Right hindlimb (tissue), 1 donor: Measurements from ENCODE around the gene COPS3.
"Not testable (repeated sequence)": the region's sequence is repeated elsewhere in the genome, so short reads cannot be mapped to it uniquely, and the experiment has no call there.

ENCODE experiments used
- DNase-seq: peaks from one replicate; pipeline ENCODE4 v3.0.0-alpha.2; 2018

The COPS3 gene

GRCh38 chr17:17301659-17302058 is 20.6 kb upstream of the COPS3 start:
- DNase-seq: not testable (repeated sequence)

- DNase-seq: peak; percentile 58
These were observed 19.9 kb upstream of the COPS3 start for GRCh38 chr17:17300624-17301568.

- no peak for DNase-seq
These were observed 17.1 kb upstream of the COPS3 start for GRCh38 chr17:17298108-17298507.

DNA sequence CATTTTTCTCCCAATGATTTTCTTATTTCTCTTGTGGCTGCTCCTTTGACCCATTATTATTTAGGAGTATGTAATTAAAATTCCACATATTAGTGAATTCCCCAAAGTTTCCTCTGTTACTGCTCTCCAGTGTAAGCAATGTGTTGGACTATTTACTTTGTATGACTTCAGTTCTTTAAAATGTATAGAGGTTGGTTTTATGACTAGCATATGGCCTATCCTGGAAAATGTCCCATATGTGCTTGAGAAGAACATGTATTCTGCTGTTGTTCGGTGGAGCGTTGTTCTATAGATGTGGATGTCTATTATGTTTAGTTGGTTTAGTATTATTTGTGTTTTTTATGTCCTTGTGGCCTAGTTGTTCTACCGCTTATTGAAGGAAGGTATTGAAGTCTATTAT is 16.2 kb upstream of the COPS3 start:
- no peak for DNase-seq

- no peak for DNase-seq
These were observed 14.1 kb upstream of the COPS3 start for GRCh38 chr17:17295141-17295540.

DNA sequence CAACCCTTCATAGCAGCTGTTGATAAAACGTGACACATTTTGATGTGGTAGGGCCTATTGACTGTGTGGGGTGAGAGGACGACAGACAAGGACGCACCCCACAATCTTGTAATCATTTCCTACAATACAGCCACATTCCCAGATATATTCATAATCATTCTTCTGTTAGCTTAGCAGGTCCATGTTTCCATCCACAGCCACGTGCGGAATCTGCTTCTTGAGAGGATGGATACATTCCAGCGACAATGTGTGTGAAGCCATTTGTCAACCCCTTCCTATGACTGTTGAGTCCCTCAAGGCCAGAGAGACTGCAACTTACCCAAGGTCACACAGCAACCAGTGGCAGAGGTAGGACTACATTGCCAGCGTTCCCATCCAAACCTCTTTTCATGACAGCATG is 8.7 kb upstream of the COPS3 start:
- no peak for DNase-seq

GRCh38 chr17:17289086-17289485 is 8.0 kb upstream of the COPS3 start:
- DNase-seq: no peak

DNA sequence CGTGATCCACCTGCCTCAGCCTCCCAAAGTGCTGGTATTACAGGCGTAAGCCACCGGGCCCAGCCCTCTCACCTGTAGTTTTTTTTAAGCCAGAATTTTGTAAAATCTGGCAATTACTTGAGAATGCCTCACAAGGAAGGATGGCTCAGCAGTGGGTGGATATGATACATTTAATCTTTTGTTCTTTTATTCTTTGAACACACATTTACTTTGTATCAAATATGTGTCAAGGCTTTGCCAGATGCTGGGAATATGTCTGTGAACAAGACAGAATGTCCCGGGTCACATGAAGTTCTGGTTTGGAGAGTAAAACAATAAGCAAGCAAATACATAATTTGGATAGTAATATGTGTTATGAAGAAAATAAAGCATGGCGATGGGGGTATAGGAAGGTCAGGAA is 4.9 kb upstream of the COPS3 start:
- no peak for DNase-seq

GRCh38 chr17:17279316-17279715 is 1.7 kb downstream of the COPS3 start:
- no peak for DNase-seq

DNA sequence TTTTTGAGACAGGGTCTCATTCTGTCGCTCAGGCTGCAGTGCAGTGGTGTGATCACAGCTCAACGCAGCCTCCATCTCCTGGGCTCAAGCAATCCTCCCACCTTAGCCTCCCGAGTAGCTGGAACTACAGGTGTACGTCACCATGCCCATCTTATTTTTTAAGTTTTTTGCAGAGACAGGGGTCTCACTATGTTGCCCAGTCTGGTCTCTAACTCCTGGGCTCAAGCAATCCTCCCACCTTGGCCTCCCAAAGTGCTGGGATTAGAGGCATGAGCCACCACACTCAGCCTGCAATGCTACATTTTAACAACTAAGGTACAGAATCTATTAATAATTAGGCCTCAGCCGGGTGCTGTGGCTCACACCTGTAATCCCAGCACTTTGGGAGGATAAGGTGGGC is 3.6 kb downstream of the COPS3 start:
- DNase-seq: not testable (repeated sequence)

DNA sequence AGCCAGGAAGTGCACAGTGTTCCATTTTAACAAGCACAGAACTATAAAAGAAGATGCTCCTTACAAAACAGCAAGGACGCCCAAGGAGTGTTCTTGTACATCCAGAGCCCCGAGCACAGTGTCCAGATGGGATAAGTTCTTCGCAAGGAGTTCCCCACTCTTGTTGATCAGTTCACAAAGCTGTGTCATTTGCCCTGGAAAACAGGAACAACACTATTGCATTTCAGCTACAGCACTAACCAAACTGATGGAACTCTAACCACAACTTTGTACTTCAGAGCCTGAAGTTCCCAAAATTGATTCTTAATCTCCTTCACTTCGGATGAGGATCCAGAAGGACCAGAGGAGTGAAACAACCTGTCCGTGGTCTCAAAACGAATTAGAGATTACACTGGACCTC is 5.1 kb downstream of the COPS3 start:
- no peak for DNase-seq

DNA sequence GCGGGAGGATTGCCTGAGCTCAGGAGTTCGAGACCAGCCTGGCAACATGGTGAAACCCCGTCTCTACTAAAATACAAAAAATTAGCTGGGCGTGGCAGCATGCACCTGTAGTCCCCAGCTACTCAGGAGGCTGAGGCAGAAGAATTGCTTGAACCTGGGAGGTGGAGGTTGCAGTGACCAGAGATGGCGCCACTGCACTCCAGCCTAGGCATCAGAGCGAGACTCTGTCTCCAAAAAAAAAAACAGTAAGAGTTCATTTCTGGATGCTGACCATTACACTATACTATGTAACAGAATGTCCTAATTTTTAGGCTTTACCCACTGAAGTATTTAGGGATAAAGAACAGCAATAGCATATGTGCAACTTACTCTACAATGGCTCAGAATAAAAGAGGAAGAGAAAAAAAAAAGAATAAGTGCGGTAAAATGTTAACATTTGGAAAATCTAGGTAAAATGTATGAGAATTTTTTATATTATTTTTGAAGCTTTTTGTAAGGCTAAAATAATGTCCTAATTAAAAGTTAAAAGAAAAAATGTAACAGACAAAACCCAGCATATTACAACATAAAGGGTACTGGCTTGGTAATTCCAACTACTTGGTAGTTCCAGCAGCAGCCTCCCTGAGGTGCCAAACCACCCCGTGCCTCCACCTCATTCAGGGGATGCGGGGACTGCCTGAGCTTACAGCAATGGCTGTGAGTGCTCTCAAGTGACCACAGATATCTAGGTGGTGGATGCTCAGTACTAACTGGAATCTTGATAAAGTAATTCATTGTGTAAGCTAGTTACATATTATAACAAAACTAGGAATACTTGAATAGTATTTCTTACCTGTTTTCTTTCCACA is 10.9 kb downstream of the COPS3 start:
- DNase-seq: no peak

DNA sequence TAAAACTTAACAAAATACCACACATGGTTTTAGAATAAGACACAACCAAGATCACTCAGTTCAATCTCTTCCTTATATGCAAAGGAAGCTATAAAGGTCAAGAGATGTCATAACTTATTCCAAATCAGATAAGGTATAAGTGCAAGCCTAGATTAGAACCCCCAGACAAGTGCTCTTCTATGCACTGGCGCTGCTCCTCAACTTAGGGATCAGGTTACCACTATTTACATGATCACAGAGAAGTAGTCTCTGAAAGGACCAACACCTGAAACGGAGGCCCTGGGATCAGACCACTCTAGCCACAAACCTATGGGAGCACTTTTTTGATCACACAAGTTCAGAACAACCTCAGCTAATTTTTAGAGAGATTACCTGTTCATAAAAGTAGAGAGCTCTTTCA is 16.6 kb downstream of the COPS3 start:
- DNase-seq: no peak

- DNase-seq: no peak
These were observed 22.0 kb downstream of the COPS3 start for GRCh38 chr17:17258998-17259397.

- DNase-seq: no peak
These were observed 23.0 kb downstream of the COPS3 start for GRCh38 chr17:17258011-17258410.

GRCh38 chr17:17256316-17256715 is 24.7 kb downstream of the COPS3 start:
- DNase-seq: no peak

DNA sequence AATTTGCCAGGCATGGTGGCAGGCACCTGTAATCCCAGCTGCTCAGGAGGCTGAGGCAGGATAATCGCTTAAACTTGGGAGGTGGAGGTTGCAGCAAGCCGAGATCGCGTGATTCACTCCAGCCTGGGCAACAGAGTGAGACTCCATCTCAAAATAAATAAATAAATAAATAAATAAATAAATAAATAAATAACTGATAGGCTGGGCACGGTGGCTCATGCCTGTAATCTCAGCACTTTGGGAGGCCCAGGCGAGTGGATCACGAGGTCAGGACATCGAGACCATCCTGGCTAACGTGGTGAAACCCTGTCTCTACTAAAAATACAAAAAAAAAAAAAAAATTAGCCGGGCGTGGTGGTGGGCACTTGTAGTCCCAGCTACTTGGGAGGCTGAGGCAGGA is 25.4 kb downstream of the COPS3 start:
- DNase-seq: not testable (repeated sequence)

DNA sequence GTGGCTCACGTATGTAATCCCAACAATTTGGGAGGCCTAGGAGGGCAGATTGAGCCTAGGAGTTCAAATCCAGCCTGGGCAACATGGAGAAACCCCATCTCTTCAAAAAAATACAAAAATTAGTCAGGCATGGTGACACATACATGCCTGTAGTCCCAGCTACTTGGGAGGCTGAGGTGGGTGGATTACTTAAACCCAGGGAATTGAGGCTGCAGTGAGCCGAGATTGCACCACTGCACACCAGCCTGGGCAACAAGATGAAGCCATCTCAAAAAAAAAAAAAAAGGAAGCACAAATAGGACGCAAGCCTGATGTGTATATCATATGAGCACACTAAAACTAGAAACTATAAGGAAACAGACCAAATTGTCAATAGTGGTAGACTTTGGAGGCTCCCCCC is 27.0 kb downstream of the COPS3 start:
- DNase-seq: no peak

DNA sequence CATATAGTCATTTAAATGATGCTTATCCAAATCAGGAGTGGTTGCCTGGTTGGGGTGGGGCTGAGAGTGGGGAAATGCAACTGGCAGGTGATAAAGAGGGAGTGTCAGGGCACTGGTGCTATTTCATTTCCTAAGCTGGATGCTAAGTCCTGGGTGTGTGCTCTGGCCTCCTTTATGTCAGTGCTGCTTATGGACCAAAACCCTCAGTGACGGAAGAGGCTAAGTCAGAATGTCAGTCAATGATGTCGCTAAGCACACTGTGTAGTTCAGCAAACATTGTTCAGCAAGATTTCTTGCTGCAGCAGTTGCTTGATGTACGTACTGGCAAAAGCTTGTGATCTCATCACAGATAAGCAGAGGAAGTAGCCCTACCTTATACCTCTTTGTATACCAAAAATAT is 27.6 kb downstream of the COPS3 start:
- DNase-seq: no peak

DNA sequence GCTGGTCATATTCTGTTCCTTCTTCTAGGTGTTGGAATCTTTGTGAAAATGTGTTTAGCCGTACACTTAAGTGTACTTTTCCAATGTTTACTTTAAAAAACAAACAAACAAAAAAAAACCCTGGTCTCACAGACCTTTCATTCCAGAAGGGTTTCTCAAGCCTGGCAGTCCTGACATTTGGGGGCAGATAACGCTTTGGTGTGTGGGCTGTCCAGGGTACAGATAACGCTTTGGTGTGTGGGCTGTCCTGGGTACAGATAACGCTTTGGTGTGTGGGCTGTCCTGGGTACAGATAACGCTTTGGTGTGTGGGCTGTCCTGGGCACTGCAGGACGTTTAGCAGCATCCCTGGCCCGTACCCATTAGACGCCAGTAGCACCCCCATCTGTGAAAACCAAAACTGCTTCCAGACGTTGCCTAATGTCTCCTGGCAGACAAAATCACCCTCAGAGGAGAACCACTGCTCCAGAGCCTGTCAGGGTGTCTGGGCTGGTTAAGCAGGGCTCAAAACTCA is 28.8 kb downstream of the COPS3 start:
- no peak for DNase-seq

GRCh38 chr17:17246879-17247278 is 34.2 kb downstream of the COPS3 start:
- no peak for DNase-seq

DNA sequence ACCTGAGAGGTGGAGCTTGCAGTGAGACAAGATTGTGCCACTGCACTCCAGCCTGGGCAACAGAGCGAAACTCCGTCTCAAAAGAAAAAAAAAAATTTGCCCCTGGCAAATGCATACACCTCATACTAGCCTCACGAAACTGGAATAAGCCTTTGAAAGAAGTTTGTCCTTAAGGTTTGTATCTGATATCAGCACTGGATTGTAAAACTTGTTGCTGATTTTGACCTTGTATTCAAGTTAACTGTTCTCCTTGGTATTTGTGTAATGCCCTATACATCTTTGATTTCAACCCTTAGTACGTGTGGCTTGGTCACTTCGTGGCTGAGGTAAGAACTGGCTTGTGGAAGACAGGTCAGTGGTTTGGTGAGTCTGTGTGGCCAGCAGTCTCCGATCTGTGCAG is 37.9 kb downstream of the COPS3 start:
- no peak for DNase-seq

GRCh38 chr17:17242246-17242645 is 38.8 kb downstream of the COPS3 start:
- DNase-seq: no peak

GRCh38 chr17:17241656-17242055 is 39.4 kb downstream of the COPS3 start:
- no peak for DNase-seq
